SK-N-SH (cell line): Measurements from ENCODE around the gene PIP4K2A. TPM values are rescaled to one million over a fixed set of nuclear protein-coding genes. Genes with fewer than 3 reads are reported as not detected.

Source experiments
- CTCF ChIA-PET: fragments of 300-600, 350-600 bp; formaldehyde crosslinking; extraction: SDS; loops from one replicate; lab custom pipeline; 2021; lab: Yijun Ruan, JAX
- POLR2A ChIA-PET: fragments of 350-600 bp; sonication (Branson Sonifier 250); formaldehyde crosslinking; extraction: SDS; loops from one replicate; lab custom pipeline; 2020; ENCODE audit warnings: antibody characterized with exemption, inconsistent platforms; lab: Yijun Ruan, JAX
- DNase-seq: peaks from one replicate; pipeline ENCODE4 v3.0.0; 2012
- H2AFZ ChIP-seq: fragments of 200-600 bp; sonication (generic); 2 replicates; pipeline ENCODE4 v1.8.1; 2016; ENCODE audit warnings: antibody characterized with exemption, mild to moderate bottlenecking, low read depth
- H3F3A ChIP-seq: fragments of 200-600 bp; sonication (generic); replicated peaks from 2 replicates; pipeline ENCODE3; 2016; ENCODE audit warnings: antibody characterized with exemption, mild to moderate bottlenecking; ENCODE audit not compliant: insufficient read depth
- H3K27ac ChIP-seq, 2 experiments: fragments of 200-500 bp in 1 of 2; fragments of 200-600 bp in 1 of 2; sonication (Bioruptor generic) in 1 of 2; sonication (generic), shearing (Covaris generic) in 1 of 2; 2 replicates each; pipeline versions ENCODE4 v1.5.1 to v1.6.1; 2014 to 2016; ENCODE audit warnings: low read depth in 2 of 2, inconsistent platforms in 1 of 2, low read length in 1 of 2, mild to moderate bottlenecking in 1 of 2, mixed read lengths in 1 of 2
- H3K27me3 ChIP-seq: fragments of 200-600 bp; sonication (generic), shearing (Covaris generic); 2 replicates; pipeline ENCODE4 v1.6.1; 2016; ENCODE audit warnings: mixed run types; ENCODE audit not compliant: insufficient read depth
- H3K36me3 ChIP-seq, 2 experiments: fragments of 200-500 bp in 1 of 2; fragments of 200-600 bp in 1 of 2; sonication (Bioruptor generic) in 1 of 2; sonication (generic) in 1 of 2; replicated peaks in 1 of 2; 2 replicates each; pipeline versions ENCODE3 to v1.5.1; 2014 to 2016; ENCODE audit warnings: low read length in 1 of 2, mild to moderate bottlenecking in 1 of 2; ENCODE audit not compliant: insufficient read depth in 2 of 2, control insufficient read depth in 1 of 2
- H3K4me1 ChIP-seq, 2 experiments: fragments of 200-500 bp in 1 of 2; fragments of 200-600 bp in 1 of 2; sonication (Bioruptor generic) in 1 of 2; sonication (generic), shearing (Covaris generic) in 1 of 2; 2 replicates each; pipeline versions ENCODE4 v1.5.1 to v1.6.1; 2014 to 2016; ENCODE audit warnings: low read depth in 1 of 2, low read length in 1 of 2, mixed run types in 1 of 2; ENCODE audit not compliant: insufficient read depth in 2 of 2, control insufficient read depth in 1 of 2
- H3K4me2 ChIP-seq: fragments of 200-600 bp; sonication (generic), shearing (Covaris generic); 2 replicates; pipeline ENCODE4 v1.6.1; 2017; ENCODE audit warnings: mixed run types
- H3K4me3 ChIP-seq, 2 experiments: fragments of 200-500 bp in 1 of 2; fragments of 200-600 bp in 1 of 2; sonication (Bioruptor generic) in 1 of 2; sonication (generic), shearing (Covaris generic) in 1 of 2; 2 replicates each; pipeline versions ENCODE4 v1.5.1 to v1.8.1; 2014 to 2016; ENCODE audit warnings: low read depth in 2 of 2, inconsistent platforms in 1 of 2, low read length in 1 of 2, mild to moderate bottlenecking in 1 of 2, mixed read lengths in 1 of 2, moderate library complexity in 1 of 2
- H3K79me2 ChIP-seq: fragments of 200-600 bp; sonication (generic); 2 replicates; pipeline ENCODE4 v1.8.1; 2017; ENCODE audit warnings: mild to moderate bottlenecking; ENCODE audit not compliant: insufficient read depth
- H3K9ac ChIP-seq: fragments of 200-600 bp; sonication (generic); 2 replicates; pipeline ENCODE4 v1.6.1; 2017; ENCODE audit warnings: mixed run types
- H3K9me2 ChIP-seq: fragments of 200-600 bp; sonication (generic); 2 replicates; pipeline ENCODE4 v1.6.1; 2017; ENCODE audit warnings: mixed run types
- H3K9me3 ChIP-seq: fragments of 200-600 bp; sonication (generic); 2 replicates; pipeline ENCODE4 v1.6.1; 2017; ENCODE audit warnings: mixed run types, mild to moderate bottlenecking, moderate library complexity
- H4K20me1 ChIP-seq: fragments of 200-600 bp; sonication (generic); 2 replicates; pipeline ENCODE4 v1.6.1; 2017; ENCODE audit warnings: mild to moderate bottlenecking, mixed run types; ENCODE audit not compliant: insufficient read depth
- ELF1 ChIP-seq: IDR thresholded peaks from 2 replicates; pipeline ENCODE4 v1.4.0; 2012
- EZH2phosphoT487 ChIP-seq: fragments of 200-600 bp; sonication (generic); IDR thresholded peaks from 2 replicates; pipeline ENCODE4 v1.6.1; 2017; ENCODE audit warnings: low read depth, mixed run types, mild to moderate bottlenecking, antibody characterized with exemption, moderate library complexity, borderline replicate concordance
- FOXM1 ChIP-seq: IDR thresholded peaks from 2 replicates; pipeline ENCODE4 v1.4.0; 2012; ENCODE audit warnings: low read depth, mild to moderate bottlenecking
- GABPA ChIP-seq: IDR thresholded peaks from 2 replicates; pipeline ENCODE4 v1.4.0; 2012; ENCODE audit warnings: low read depth, mild to moderate bottlenecking
- GATA2 ChIP-seq: sonication (generic); formaldehyde crosslinking; IDR thresholded peaks from 2 replicates; pipeline ENCODE4 v1.5.0; 2020; ENCODE audit warnings: mild to moderate bottlenecking, missing genetic modification reagents
- POLR2AphosphoS5 ChIP-seq: IDR thresholded peaks from 2 replicates; pipeline ENCODE4 v1.6.1; 2012; ENCODE audit warnings: low read depth, low read length
- RAD21 ChIP-seq: IDR thresholded peaks from 2 replicates; pipeline ENCODE4 v1.6.1; 2012; ENCODE audit warnings: mild to moderate bottlenecking, low read length
- RCOR1 ChIP-seq: fragments of 150-350 bp; IDR thresholded peaks from 2 replicates; pipeline ENCODE4 v1.6.1; 2017; ENCODE audit warnings: antibody characterized with exemption, low read length
- RFX5 ChIP-seq: IDR thresholded peaks from 2 replicates; pipeline ENCODE4 v1.6.1; 2012; ENCODE audit warnings: mild to moderate bottlenecking, improper control_type of control experiment, low read length
- SMC3 ChIP-seq: IDR thresholded peaks from 2 replicates; pipeline ENCODE4 v1.6.1; 2012; ENCODE audit warnings: low read depth, low read length, improper control_type of control experiment
- TCF12 ChIP-seq: IDR thresholded peaks from 2 replicates; pipeline ENCODE4 v1.4.0; 2012
- TEAD4 ChIP-seq: IDR thresholded peaks from 2 replicates; pipeline ENCODE4 v1.4.0; 2012; ENCODE audit warnings: mild to moderate bottlenecking, borderline replicate concordance; ENCODE audit not compliant: insufficient read depth
- YY1 ChIP-seq: IDR thresholded peaks from 2 replicates; pipeline ENCODE4 v1.4.0; 2012; ENCODE audit warnings: low read depth, mild to moderate bottlenecking
- WGBS: methylation state at CpG from one replicate; pipeline ENCODE4 v1.1.6; 2017; ENCODE audit warnings: low lambda C conversion rate; 5-methylcytosine and 5-hydroxymethylcytosine counted together
- polyA plus RNA-seq, 3 experiments: library from polyadenylated mRNA; depleted of rRNA; stranded (reverse); fragments of >200 nt; gene quantifications; 2 replicates each; pipeline ENCODE4 v1.2.3, GENCODE V29; 2012
- TF ChIP-seq, protein P1 (sequence below): fragments of 150-350 bp; IDR thresholded peaks from 2 replicates; pipeline ENCODE4 v1.6.1; 2017; ENCODE audit warnings: antibody characterized with exemption, low read length, low read depth, borderline replicate concordance
- TF ChIP-seq, protein P2 (sequence below): IDR thresholded peaks from 2 replicates; pipeline ENCODE4 v1.4.0; 2012; ENCODE audit warnings: low read depth, borderline replicate concordance
- TF ChIP-seq, protein P3 (sequence below): fragments of 200-600 bp; sonication (generic); IDR thresholded peaks from 2 replicates; pipeline ENCODE4 v1.6.1; 2017; ENCODE audit warnings: antibody characterized with exemption, mild to moderate bottlenecking, moderate library complexity
- TF ChIP-seq, protein P4 (sequence below): IDR thresholded peaks from 2 replicates; pipeline ENCODE4 v1.6.1; 2012; ENCODE audit warnings: mild to moderate bottlenecking, low read depth, low read length, moderate library complexity

The PIP4K2A gene
- polyA plus RNA-seq, 1 of the 3 experiments (the other 2 are of a cell fraction): 10.8 TPM

DNA sequence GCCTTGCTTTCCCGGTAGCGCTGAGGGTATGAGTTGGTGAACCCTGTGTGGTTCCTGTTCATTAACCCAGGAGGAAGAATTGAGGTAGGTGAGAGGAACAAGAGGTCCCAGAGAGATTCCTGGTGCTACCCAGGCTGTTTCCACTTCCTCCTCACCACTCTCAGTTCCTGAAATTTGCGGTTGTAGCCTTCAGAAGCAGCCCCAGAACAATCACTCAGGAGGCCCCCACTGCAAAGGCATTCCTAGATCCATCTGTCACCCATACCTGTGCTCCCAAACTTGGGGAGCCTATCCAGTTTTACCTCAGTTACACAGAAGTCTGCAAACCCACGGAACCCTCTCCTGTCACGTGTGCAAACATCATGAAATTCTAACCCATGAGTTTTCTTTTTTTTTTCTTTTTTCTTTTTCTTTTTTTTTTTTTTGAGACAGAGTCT is 9.0 kb upstream of the PIP4K2A start:
- Histone ChIP-seq H2AFZ (no peak overlapping the region), H4K20me1 (no peaks in the 10 kb centered on the region), H3K9ac (no peak overlapping the region), H3K9me2 (no peaks in the 10 kb centered on the region), H3K4me3 (no peak overlapping the region), H3K79me2 (no peaks in the 10 kb centered on the region), H3F3A (no peaks in the 10 kb centered on the region), H3K36me3 (no peaks in the 10 kb centered on the region), H3K9me3 (no peaks in the 10 kb centered on the region), H3K4me1 (no peaks in the 10 kb centered on the region), H3K4me2 (no peak overlapping the region), H3K27me3 (no peaks in the 10 kb centered on the region), H3K27ac (no peak overlapping the region)
- TF ChIP-seq ELF1 (no peak), GATA2 (CRISPR knock-in tag) (no peak), TCF12 (no peak)
- ChIA-PET POLR2A (no interaction called here), CTCF (no interaction called here)
- no peak for DNase-seq
- 91% methylated on average over 4 of the region's 5 CpGs for WGBS

DNA sequence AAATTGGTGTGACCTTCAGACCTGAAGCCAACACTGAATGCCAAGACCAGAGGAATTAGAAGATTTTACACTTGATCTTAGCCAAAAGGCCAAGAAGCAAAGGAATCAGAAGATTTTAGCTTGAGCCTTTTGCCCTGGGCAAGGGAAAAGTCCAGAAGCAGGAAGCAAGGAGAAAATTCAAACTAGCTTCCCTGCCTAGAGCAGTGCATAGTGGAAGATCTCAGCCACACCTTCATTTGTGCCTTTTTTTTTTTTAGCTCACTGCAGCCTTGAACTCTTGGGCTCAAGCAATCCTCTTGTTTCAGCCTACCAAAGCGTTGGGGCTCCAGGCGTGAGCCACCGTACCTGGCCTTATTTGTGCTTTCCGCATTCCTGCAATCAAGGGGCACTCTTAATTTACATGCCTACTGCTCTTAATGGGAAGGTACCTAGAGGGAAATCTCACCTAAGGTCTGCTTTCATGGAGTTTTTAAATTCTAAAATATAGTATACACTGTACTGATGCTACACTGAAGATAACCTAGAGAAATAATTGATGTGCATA is 8.3 kb upstream of the PIP4K2A start:
- Histone ChIP-seq H3K9ac (no peak overlapping the region), H2AFZ (no peak overlapping the region), H3K9me2 (no peaks in the 10 kb centered on the region), H3K27ac (no peak overlapping the region), H3K9me3 (no peaks in the 10 kb centered on the region), H3K4me3 (no peak overlapping the region), H3K4me2 (no peak overlapping the region), H3K4me1 (no peaks in the 10 kb centered on the region), H3K79me2 (no peaks in the 10 kb centered on the region), H3K36me3 (no peaks in the 10 kb centered on the region), H3F3A (no peaks in the 10 kb centered on the region), H4K20me1 (no peaks in the 10 kb centered on the region), H3K27me3 (no peaks in the 10 kb centered on the region)
- DNase-seq: no peak
- TF ChIP-seq EZH2phosphoT487 (no peak), POLR2AphosphoS5 (no peak), GABPA (no peak), TEAD4 (no peak), TCF12 (no peak), FOXM1 (no peak), RAD21 (no peak), RCOR1 (no peak), YY1 (no peak), SMC3 (no peak), RFX5 (no peak)
- TF ChIP-seq, protein P1, sequence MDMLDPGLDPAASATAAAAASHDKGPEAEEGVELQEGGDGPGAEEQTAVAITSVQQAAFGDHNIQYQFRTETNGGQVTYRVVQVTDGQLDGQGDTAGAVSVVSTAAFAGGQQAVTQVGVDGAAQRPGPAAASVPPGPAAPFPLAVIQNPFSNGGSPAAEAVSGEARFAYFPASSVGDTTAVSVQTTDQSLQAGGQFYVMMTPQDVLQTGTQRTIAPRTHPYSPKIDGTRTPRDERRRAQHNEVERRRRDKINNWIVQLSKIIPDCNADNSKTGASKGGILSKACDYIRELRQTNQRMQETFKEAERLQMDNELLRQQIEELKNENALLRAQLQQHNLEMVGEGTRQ: no peak
- TF ChIP-seq, protein P2, sequence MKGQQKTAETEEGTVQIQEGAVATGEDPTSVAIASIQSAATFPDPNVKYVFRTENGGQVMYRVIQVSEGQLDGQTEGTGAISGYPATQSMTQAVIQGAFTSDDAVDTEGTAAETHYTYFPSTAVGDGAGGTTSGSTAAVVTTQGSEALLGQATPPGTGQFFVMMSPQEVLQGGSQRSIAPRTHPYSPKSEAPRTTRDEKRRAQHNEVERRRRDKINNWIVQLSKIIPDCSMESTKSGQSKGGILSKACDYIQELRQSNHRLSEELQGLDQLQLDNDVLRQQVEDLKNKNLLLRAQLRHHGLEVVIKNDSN: no peak
- TF ChIP-seq, protein P3, sequence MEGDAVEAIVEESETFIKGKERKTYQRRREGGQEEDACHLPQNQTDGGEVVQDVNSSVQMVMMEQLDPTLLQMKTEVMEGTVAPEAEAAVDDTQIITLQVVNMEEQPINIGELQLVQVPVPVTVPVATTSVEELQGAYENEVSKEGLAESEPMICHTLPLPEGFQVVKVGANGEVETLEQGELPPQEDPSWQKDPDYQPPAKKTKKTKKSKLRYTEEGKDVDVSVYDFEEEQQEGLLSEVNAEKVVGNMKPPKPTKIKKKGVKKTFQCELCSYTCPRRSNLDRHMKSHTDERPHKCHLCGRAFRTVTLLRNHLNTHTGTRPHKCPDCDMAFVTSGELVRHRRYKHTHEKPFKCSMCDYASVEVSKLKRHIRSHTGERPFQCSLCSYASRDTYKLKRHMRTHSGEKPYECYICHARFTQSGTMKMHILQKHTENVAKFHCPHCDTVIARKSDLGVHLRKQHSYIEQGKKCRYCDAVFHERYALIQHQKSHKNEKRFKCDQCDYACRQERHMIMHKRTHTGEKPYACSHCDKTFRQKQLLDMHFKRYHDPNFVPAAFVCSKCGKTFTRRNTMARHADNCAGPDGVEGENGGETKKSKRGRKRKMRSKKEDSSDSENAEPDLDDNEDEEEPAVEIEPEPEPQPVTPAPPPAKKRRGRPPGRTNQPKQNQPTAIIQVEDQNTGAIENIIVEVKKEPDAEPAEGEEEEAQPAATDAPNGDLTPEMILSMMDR: no peak
- TF ChIP-seq, protein P4, sequence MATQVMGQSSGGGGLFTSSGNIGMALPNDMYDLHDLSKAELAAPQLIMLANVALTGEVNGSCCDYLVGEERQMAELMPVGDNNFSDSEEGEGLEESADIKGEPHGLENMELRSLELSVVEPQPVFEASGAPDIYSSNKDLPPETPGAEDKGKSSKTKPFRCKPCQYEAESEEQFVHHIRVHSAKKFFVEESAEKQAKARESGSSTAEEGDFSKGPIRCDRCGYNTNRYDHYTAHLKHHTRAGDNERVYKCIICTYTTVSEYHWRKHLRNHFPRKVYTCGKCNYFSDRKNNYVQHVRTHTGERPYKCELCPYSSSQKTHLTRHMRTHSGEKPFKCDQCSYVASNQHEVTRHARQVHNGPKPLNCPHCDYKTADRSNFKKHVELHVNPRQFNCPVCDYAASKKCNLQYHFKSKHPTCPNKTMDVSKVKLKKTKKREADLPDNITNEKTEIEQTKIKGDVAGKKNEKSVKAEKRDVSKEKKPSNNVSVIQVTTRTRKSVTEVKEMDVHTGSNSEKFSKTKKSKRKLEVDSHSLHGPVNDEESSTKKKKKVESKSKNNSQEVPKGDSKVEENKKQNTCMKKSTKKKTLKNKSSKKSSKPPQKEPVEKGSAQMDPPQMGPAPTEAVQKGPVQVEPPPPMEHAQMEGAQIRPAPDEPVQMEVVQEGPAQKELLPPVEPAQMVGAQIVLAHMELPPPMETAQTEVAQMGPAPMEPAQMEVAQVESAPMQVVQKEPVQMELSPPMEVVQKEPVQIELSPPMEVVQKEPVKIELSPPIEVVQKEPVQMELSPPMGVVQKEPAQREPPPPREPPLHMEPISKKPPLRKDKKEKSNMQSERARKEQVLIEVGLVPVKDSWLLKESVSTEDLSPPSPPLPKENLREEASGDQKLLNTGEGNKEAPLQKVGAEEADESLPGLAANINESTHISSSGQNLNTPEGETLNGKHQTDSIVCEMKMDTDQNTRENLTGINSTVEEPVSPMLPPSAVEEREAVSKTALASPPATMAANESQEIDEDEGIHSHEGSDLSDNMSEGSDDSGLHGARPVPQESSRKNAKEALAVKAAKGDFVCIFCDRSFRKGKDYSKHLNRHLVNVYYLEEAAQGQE: no peak
- ChIA-PET POLR2A (no interaction called here), CTCF (interaction anchor here (1.2 kb wide), 1 partner anchor 10 kb away, joined by 3 read pairs; no protein-coding TSS in a partner anchor)
- WGBS: 96% methylated on average over 4 of the region's 4 CpGs
